Amniotic stem cell (primary cell): ENCODE data around the gene RETREG3.
"Not testable (repeated sequence)": the region's sequence is repeated elsewhere in the genome, so short reads cannot be mapped to it uniquely, and the experiment has no call there.

Experiments used
- DNase-seq: peaks from one replicate; lab custom pipeline; 2025; lab: John Stamatoyannopoulos, UW

RETREG3 gene

DNA sequence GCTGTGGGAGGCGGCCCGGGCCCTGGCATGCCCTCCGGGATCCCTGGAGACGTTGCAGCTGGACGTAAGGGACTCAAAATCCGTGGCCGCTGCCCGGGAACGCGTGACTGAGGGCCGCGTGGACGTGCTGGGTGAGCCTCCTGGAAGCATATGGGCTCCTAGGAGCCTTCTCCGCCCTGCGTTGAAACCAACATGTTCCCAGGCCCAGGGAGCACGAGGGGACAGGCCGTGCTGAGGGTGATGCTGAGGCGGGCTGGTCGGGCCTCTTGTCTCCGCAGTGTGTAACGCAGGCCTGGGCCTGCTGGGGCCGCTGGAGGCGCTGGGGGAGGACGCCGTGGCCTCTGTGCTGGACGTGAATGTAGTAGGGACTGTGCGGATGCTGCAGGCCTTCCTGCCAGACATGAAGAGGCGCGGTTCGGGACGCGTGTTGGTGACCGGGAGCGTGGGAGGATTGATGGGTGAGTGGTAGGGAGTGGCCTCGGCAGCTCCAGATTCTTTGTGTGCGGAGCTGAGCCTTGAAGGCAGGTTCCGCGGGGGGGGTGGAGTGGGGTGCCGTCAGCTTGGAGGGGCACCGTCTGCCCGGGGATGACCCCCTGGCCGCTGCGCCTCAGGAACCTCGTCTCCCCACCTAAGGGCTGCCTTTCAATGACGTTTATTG is 55.9 kb downstream of the RETREG3 start:
- no peak for DNase-seq

GRCh38 chr17:42552736-42553135 is 56.4 kb downstream of the RETREG3 start, which contains the start of gene HSD17B1:
Gene HSD17B1 (plus strand): TSS chr17:42552923. CDS start chr17:42552934, 11 bp downstream.
- not testable (repeated sequence) for DNase-seq

- DNase-seq, result no peak
Observed at GRCh38 chr17:42548993-42549755, 60.0 kb downstream of the RETREG3 start.

DNA sequence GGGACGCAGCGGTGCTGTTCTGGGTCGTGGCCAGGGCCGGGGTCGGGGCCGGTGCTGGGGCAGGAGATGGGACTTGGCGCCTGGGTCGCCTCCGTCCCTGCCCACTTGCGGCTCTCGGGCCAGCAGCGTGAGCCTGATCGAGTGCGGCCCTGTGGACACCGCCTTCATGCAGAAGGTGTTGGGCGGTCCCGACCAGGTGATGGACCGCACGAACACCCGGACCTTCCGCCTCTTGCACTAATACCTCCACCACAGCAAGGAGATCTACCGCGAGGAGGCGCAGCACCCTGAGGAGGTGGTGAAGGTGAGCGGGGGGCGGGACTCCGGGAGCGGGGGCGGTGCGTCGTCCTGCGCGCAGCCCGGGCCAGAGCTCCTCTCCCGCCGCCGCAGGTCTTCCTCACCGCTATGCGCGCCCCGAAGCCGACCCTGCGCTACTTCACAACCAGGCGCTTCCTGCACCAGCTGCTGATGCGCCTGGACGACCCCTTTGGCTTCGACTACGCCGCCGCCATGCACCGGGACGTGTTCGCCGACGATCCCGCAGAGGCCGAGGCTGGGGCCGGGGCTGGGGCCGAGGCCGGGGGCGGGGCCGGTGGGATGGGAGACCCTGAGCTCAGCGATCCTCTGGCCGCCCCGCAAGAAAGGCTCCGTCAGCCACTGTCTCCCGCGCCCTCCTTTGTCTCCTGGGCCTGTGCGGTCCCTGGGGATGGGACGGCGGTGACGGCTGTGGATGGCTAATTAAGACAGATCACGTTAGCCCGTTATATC is 60.9 kb downstream of the RETREG3 start:
- DNase-seq, result no peak

DNA sequence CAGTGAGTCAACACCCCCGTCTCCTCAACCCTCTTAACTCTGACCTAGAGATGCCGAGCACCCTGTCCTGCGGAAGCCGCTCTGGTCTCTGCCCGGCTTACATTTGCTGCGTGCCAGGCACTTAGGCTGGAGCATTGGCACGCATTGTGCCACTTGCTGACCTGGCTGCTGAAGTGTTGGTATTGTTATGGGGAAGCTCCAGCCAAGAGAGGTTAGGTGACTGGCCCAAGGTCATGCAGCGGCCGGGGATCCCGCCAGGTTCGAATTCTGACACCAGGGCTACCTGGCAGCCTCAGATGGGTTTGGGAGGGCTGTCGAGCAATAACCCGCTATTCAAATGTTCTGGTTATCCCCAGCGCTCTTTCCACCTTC is 61.5 kb downstream of the RETREG3 start:
- no peak for DNase-seq

DNA sequence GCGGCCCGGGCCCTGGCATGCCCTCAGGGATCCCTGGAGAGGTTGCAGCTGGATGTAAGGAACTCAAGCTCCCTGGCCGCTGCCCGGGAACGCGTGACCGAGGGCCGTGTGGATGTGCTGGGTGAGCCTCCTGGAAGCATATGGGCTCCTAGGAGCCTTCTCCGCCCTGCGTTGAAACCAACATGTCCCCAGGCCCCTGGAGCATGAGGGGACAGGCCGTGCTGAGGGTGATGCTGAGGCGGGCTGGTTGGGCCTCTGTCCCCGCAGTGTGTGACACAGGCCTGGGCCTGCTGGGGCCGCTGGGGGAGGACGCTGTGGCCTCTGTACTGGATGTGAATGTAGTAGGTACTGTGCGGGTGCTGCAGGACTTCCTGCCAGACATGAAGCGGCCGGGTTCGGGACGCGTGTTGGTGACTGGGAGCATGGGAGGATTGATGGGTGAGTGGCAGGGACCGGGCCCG is 62.1 kb downstream of the RETREG3 start:
- no peak for DNase-seq

DNA sequence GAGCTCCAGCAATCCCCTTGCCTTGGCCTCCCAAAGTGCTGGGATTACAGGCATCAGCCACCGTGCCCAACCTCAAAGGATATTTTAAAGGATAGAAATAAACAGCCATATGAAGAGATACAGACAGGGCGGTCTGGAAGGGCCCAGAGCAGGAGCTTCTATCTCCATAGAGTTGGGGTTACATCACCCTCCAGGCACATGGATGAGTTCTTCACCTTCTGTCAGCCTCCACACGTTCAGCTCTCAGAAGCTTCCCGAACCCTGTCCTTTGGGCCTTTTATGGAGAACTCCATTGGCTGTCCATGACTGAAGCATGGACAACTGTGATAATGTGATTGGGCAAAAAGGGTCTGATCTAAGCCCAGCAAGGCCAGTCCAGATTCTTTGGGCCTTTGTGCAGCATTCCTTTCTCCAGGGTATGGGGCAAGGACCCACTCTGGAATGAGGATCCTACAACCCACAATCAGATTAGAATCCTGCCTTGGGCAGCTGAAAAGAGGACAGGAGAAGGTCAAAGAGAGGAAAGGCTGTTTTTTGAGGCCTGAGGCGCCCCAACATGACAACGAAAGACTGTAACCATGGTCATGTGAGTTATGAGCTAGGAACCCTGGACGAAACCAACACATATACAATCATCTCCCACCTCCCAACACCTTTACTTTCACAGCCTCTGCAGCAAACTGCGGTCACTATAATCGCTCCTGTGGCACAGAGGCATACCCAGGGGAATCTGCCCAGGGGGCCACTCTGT is 63.2 kb downstream of the RETREG3 start:
- DNase-seq, result not testable (repeated sequence)

DNA sequence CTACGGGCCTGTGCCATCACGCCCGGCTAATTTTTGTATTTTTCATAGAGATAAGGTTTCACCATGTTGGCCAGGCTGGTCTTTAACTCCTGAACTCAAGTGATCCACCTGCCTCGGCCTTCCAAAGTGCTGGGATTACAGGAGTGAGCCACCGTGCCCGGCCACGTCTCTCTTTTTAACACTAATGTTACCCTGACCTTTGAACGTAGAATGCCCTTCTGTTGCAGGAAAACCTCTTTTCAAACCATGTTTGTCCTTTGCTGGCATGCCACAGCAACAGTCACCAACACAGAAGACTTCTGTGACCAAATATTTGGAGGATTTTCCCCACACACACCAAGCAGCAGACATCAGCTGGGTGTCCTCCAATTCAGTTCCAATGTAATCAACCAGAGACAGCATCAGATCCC is 64.3 kb downstream of the RETREG3 start:
- DNase-seq, result no peak

DNA sequence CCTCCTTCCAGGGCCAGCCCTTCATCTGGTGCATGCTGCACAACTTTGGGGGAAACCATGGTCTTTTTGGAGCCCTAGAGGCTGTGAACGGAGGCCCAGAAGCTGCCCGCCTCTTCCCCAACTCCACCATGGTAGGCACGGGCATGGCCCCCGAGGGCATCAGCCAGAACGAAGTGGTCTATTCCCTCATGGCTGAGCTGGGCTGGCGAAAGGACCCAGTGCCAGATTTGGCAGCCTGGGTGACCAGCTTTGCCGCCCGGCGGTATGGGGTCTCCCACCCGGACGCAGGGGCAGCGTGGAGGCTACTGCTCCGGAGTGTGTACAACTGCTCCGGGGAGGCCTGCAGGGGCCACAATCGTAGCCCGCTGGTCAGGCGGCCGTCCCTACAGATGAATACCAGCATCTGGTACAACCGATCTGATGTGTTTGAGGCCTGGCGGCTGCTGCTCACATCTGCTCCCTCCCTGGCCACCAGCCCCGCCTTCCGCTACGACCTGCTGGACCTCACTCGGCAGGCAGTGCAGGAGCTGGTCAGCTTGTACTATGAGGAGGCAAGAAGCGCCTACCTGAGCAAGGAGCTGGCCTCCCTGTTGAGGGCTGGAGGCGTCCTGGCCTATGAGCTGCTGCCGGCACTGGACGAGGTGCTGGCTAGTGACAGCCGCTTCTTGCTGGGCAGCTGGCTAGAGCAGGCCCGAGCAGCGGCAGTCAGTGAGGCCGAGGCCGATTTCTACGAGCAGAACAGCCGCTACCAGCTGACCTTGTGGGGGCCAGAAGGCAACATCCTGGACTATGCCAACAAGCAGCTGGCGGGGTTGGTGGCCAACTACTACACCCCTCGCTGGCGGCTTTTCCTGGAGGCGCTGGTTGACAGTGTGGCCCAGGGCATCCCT is 65.7 kb downstream of the RETREG3 start:
- no peak for DNase-seq

GRCh38 chr17:42541041-42541833 is 67.9 kb downstream of the RETREG3 start:
- DNase-seq, result no peak

- not testable (repeated sequence) for DNase-seq
Observed at GRCh38 chr17:42540558-42540957, 68.6 kb downstream of the RETREG3 start.

- no peak for DNase-seq
Observed at GRCh38 chr17:42538482-42538881, 70.7 kb downstream of the RETREG3 start.

- no peak for DNase-seq
Observed at GRCh38 chr17:42537826-42538451, 71.2 kb downstream of the RETREG3 start.

- no peak for DNase-seq
Observed at GRCh38 chr17:42537156-42537805, 71.9 kb downstream of the RETREG3 start.

GRCh38 chr17:42536372-42537155 is 72.6 kb downstream of the RETREG3 start:
- no peak for DNase-seq

DNA sequence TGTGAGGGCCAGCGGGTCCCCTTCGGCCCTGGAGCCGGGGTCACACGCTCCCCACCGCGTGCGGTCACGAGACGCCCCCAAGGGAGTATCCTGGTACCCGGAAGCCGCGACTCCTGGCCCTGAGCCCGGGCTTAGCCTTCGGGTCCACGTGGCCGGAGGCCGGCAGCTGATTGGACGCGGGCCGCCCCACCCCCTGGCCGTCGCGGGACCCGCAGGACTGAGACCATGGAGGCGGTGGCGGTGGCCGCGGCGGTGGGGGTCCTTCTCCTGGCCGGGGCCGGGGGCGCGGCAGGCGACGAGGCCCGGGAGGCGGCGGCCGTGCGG is 73.2 kb downstream of the RETREG3 start, which contains the start of gene NAGLU:
Gene NAGLU (plus strand): TSS at position 194 of the 324 bp plus-strand sequence. CDS start 32 bp downstream, at position 226.
- peak; percentile 45 for DNase-seq

DNA sequence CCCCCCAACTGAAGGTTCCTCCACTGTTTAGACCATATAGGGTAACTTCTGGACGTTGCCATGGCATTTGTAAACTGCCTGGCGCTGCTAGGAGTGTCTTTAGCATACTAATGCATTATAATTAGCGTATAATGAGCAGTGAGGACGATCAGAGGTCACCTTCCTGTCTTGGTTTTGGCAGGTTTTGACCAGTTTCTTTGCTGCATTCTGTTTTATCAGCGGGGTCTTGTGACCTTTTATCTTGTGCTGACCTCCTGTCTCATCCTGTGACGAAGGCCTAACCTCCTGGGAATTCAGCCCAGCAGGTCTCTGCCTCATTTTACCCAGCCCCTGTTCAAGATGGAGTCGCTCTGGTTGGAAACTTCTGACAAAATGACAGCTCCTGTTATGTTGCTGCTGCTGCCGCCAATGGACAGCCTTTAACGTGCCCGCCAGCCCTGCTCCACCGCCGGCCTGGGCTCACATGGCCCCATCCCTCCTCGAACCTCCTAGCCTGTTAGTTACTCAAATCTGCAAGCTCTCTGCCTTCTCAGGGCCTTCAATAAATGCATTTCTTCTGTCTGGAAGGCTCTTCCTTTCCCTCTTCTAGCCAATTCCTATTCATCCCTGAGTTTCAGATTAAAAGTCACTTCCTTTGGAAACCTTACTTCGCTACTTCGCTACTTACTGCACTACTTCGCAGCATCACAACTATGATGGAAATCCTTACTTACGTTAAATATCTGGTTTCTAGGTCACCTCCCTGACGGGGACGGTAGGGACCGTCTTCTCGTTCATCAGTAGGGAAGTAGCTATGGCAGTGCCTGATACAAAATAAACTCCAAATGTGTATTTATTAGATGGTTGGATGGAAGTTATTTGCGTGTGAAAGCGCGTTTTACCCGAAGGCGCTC is 73.8 kb downstream of the RETREG3 start:
- no peak for DNase-seq
